GM12878 (cell line): ENCODE data around the gene ISLR. TPM values are rescaled to one million over a fixed set of nuclear protein-coding genes. Genes with fewer than 3 reads are reported as not detected.

ENCODE experiments used
- ATAC-seq: fragments of 200-7000 bp; cut with Tn5 transposase; 3 replicates; pipeline ENCODE4 v1.9.1; 2020; ENCODE audit warnings: mild to moderate bottlenecking, moderate library complexity
- BruUV-seq: library from RNA; stranded (reverse); fragments of 400-500 nt; replicated peaks from 2 replicates; lab custom pipeline; 2021; lab: Mats Ljungman, UMichigan
- CTCF ChIA-PET: fragments of 300-600 bp; sonication (Branson Sonifier 250); formaldehyde crosslinking; extraction: SDS; loops from one replicate; lab custom pipeline; 2021; ENCODE audit warnings: inconsistent platforms; lab: Yijun Ruan, JAX
- POLR2A ChIA-PET: fragments of 350-600 bp; formaldehyde crosslinking; extraction: SDS; loops from one replicate; lab custom pipeline; 2021; ENCODE audit warnings: inconsistent platforms; lab: Charles Lee
- RAD21 ChIA-PET: fragments of 300-600 bp; sonication (Branson Sonifier 250); formaldehyde crosslinking; loops from one replicate; lab custom pipeline; 2023; ENCODE audit warnings: antibody characterized with exemption; ENCODE audit not compliant: unreplicated experiment; lab: Charles Lee
- SMC1A ChIA-PET: fragments of 300-600 bp; sonication (Branson Sonifier 250); formaldehyde crosslinking; loops from one replicate; lab custom pipeline; 2023; ENCODE audit not compliant: unreplicated experiment, uncharacterized antibody; lab: Charles Lee
- DNase-seq: peaks from one replicate; pipeline ENCODE4 v3.0.0-alpha.2; 2011; ENCODE audit warnings: low read depth, low spot score
- FAIRE-seq: peaks from 3 replicates; lab custom pipeline; 2011; peaks lifted over from hg19 to GRCh38; lab: Jason Lieb, UNC
- H2AFZ ChIP-seq: 2 replicates; pipeline ENCODE4 v1.6.0; 2011; ENCODE audit warnings: low read depth, low read length, control low read depth; ENCODE audit not compliant: control insufficient read depth
- H3K27ac ChIP-seq: 2 replicates; pipeline ENCODE4 v1.5.1; 2011; ENCODE audit warnings: control low read depth; ENCODE audit not compliant: control insufficient read depth, insufficient read depth
- H3K27me3 ChIP-seq, 2 experiments: replicated peaks in 1 of 2; 2 replicates each; pipeline versions ENCODE4 v1.6.0 to v1.6.1; 2011; ENCODE audit warnings: low read length in 1 of 2; ENCODE audit not compliant: control insufficient read depth in 2 of 2, insufficient read depth in 2 of 2
- H3K36me3 ChIP-seq, 2 experiments: 2 replicates each; pipeline ENCODE4 v1.5.1; 2011; ENCODE audit warnings: low read length in 1 of 2; ENCODE audit not compliant: control insufficient read depth in 2 of 2, insufficient read depth in 2 of 2
- H3K4me1 ChIP-seq: 2 replicates; pipeline ENCODE4 v1.6.1; 2011; ENCODE audit warnings: mild to moderate bottlenecking, low read length, moderate library complexity, mixed read lengths; ENCODE audit not compliant: control insufficient read depth, insufficient read depth
- H3K4me2 ChIP-seq: 2 replicates; pipeline ENCODE4 v1.6.0; 2011; ENCODE audit warnings: control low read depth; ENCODE audit not compliant: control insufficient read depth, insufficient read depth
- H3K4me3 ChIP-seq: fragments of 200-600 bp; sonication (generic); 2 replicates; pipeline ENCODE4 v1.5.1; 2016
- H3K79me2 ChIP-seq: 2 replicates; pipeline ENCODE4 v1.6.0; 2011; ENCODE audit warnings: low read length; ENCODE audit not compliant: control insufficient read depth, insufficient read depth
- H3K9ac ChIP-seq: 2 replicates; pipeline ENCODE4 v1.8.0; 2011; ENCODE audit warnings: low read length, control low read depth, mixed read lengths; ENCODE audit not compliant: control insufficient read depth, insufficient read depth
- H3K9me3 ChIP-seq: replicated peaks from 3 replicates; pipeline ENCODE4 v1.5.1; 2011; ENCODE audit warnings: mild to moderate bottlenecking, low read length; ENCODE audit not compliant: control insufficient read depth, insufficient read depth
- H4K20me1 ChIP-seq: 2 replicates; pipeline ENCODE4 v1.6.0; 2011; ENCODE audit not compliant: control insufficient read depth, insufficient read depth
- ATF7 ChIP-seq: fragments of 450-650 bp; IDR thresholded peaks from 2 replicates; pipeline ENCODE4 v1.6.1; 2016; ENCODE audit warnings: low read depth, mild to moderate bottlenecking
- CBX5 ChIP-seq: sonication (generic); IDR thresholded peaks from 2 replicates; pipeline ENCODE4 v1.6.1; 2016; ENCODE audit warnings: low read depth, moderate library complexity, mild to moderate bottlenecking, inconsistent platforms
- CHD4 ChIP-seq: fragments of 200-600 bp; sonication (generic); IDR thresholded peaks from 2 replicates; pipeline ENCODE4 v1.6.1; 2016; ENCODE audit warnings: mild to moderate bottlenecking
- EP300 ChIP-seq, 2 experiments: fragments of 150-350 bp in 1 of 2; IDR thresholded peaks; 2 replicates each; pipeline ENCODE4 v1.6.1; 2011 to 2012; ENCODE audit warnings: low read depth in 2 of 2, low read length in 2 of 2, borderline replicate concordance in 1 of 2, improper control_type of control experiment in 1 of 2, inconsistent platforms in 1 of 2; ENCODE audit not compliant: control insufficient read depth in 1 of 2
- IKZF1 ChIP-seq: fragments of 450-650 bp; conservative IDR thresholded peaks from 2 replicates; pipeline ENCODE4 v1.6.1; 2017; ENCODE audit warnings: antibody characterized with exemption, mild to moderate bottlenecking
- MYC ChIP-seq: IDR thresholded peaks from 2 replicates; pipeline ENCODE4 v1.6.1; 2011; ENCODE audit warnings: mild to moderate bottlenecking, low read length, moderate library complexity, inconsistent platforms; ENCODE audit not compliant: insufficient read depth, insufficient replicate concordance, insufficient read length, severe bottlenecking
- RFX5 ChIP-seq: IDR thresholded peaks from 2 replicates; pipeline ENCODE4 v1.6.1; 2011; ENCODE audit warnings: low read depth, low read length, improper control_type of control experiment
- RUNX3 ChIP-seq: IDR thresholded peaks from 2 replicates; pipeline ENCODE4 v1.6.1; 2012; ENCODE audit warnings: low read length, inconsistent platforms
- STAT3 ChIP-seq: IDR thresholded peaks from 2 replicates; pipeline ENCODE4 v1.6.1; 2011; ENCODE audit warnings: low read depth, low read length, improper control_type of control experiment
- TCF7 ChIP-seq: IDR thresholded peaks from 2 replicates; pipeline ENCODE4 v1.6.1; 2014; ENCODE audit warnings: antibody characterized with exemption, borderline replicate concordance
- WGBS: methylation state at CpG from one replicate; pipeline ENCODE4 v1.1.6; 2016; ENCODE audit warnings: low lambda C conversion rate; ENCODE audit not compliant: insufficient replicate concordance, insufficient coverage; ENCODE audit errors: missing lambda C conversion rate; 5-methylcytosine and 5-hydroxymethylcytosine counted together
- in situ Hi-C: fragments of 300-500 bp; cut with MboI; formaldehyde crosslinking; loops from 9 replicates; pipeline ENCODE4 v1.14.3; 2018; ENCODE audit warnings: mixed read lengths
- intact Hi-C: fragments of 100-400 bp; cut with micrococcal nuclease; formaldehyde crosslinking; loops from one replicate; pipeline ENCODE4 v1.14.2; 2022; ENCODE audit not compliant: unreplicated experiment
- polyA plus RNA-seq, 11 experiments: library from polyadenylated mRNA; depleted of rRNA in 4 of 11; unstranded in 6 of 11; stranded (reverse) in 5 of 11; fragments of >200 nt; fragmentation: Nextera tagmentation in 4 of 11; fragmentation: Illumina TruSeq in 1 of 11; extraction: Ambion mirVana in 4 of 11; extraction: Trizol in 1 of 11; gene quantifications; 1 replicate in 1 of 11; 2 replicates in 10 of 11; pipeline versions ENCODE4 v1.2.1 to v1.2.3, GENCODE V29; 2011 to 2016; ENCODE audit warnings: inconsistent platforms in 2 of 11, missing spikeins in 2 of 11, low read depth in 1 of 11
- total RNA-seq, 4 experiments: library from RNA; depleted of rRNA in 3 of 4; stranded (reverse); fragments of >200 nt in 3 of 4; fragmentation: Illumina TruSeq in 1 of 4; extraction: Trizol in 1 of 4; gene quantifications; 2 replicates each; pipeline versions ENCODE4 v1.2.1 to v1.2.3, GENCODE V29; 2013 to 2021
- TF ChIP-seq, protein P1 (sequence below): fragments of 450-650 bp; IDR thresholded peaks from 2 replicates; pipeline ENCODE4 v1.6.1; 2016; ENCODE audit warnings: mild to moderate bottlenecking

The ISLR gene
- total and polyA plus RNA-seq, 10 of the 15 experiments (the other 5 are each of a cell fraction or from before 2014, with no cell fraction given): 0.03 to 1.8 (median 0.54) TPM

- Histone ChIP-seq H3K9me3 (no peaks in the 10 kb centered on the region), H3K4me1 (peaks cover 33% of the 10 kb centered on the region), H3K79me2 (no peaks in the 10 kb centered on the region), H3K27ac (peak overlapping the region; percentile 37; the same call in 1 of the 2 replicates), H3K4me2 (peak overlapping the region; percentile 46; the same call in 1 of the 2 replicates), H2AFZ (peak overlapping the region; percentile 80), H3K4me3 (no peak overlapping the region), H3K9ac (peak overlapping the region; percentile 22), H3K27me3 (no peaks in the 10 kb centered on the region), H4K20me1 (no peaks in the 10 kb centered on the region), H3K36me3 (no peaks in the 10 kb centered on the region)
- no peak for DNase-seq
- ChIA-PET SMC1A (no interaction called here), CTCF (interaction anchor here (1.0 to 1.9 kb wide), 5 partner anchors 15 to 184 kb away, joined by 3 to 6 read pairs (median 5); no protein-coding TSS in a partner anchor), POLR2A (interaction anchor here (0.5 kb wide), 1 partner anchor 11 kb away, joined by 4 read pairs; no protein-coding TSS in a partner anchor), RAD21 (interaction anchor here (2.0 kb wide), 1 partner anchor 166 kb away, joined by 4 read pairs; no protein-coding TSS in a partner anchor)
- 27% methylated on average over 7 of the region's 7 CpGs for WGBS
- TF ChIP-seq MYC (no peak), RUNX3 (0 out of 2 replicates have a peak, but pooled peaks have one; percentile 14)
- ATAC-seq: no peak
- intact Hi-C loops: no loop called here
- no peak for FAIRE-seq
- in situ Hi-C loops: no loop called here
- BruUV-seq: no TSS peak
These were observed 16.7 kb upstream of the ISLR start for GRCh38 chr15:74156678-74157411.

- peak overlapping the region; percentile 35; the same call in 1 of the 2 replicates for H3K9ac ChIP-seq
- H2AFZ ChIP-seq: no peak overlapping the region
- CTCF ChIA-PET: interaction anchor here (1.0 kb wide), 2 partner anchors 14 to 102 kb away, joined by 3 read pairs; no protein-coding TSS in a partner anchor
- H3K27ac ChIP-seq: peak overlapping the region; percentile 82
- WGBS: 71% methylated on average over 9 of the region's 9 CpGs
- peaks cover 33% of the 10 kb centered on the region for H3K4me1 ChIP-seq
- H3K4me3 ChIP-seq: peak overlapping the region; percentile 1; the same call in 1 of the 2 replicates
- H3K9me3 ChIP-seq: no peaks in the 10 kb centered on the region
- in situ Hi-C loops (no loop called here), intact Hi-C loops (no loop called here)
- no peaks in the 10 kb centered on the region for H3K27me3 ChIP-seq
- peak overlapping the region; percentile 64 for H3K4me2 ChIP-seq
- RAD21 ChIA-PET: interaction anchor here (0.5 kb wide), 1 partner anchor 189 kb away, joined by 3 read pairs; no protein-coding TSS in a partner anchor
- no peaks in the 10 kb centered on the region for H3K79me2 ChIP-seq
- no peaks in the 10 kb centered on the region for H4K20me1 ChIP-seq
- FAIRE-seq: no peak
- no peaks in the 10 kb centered on the region for H3K36me3 ChIP-seq
- no peak for DNase-seq
- POLR2A ChIA-PET: interaction anchor here (0.7 kb wide), 1 partner anchor 1211 kb away, joined by 3 read pairs; no protein-coding TSS in a partner anchor
- ATAC-seq: peak; percentile 63
- BruUV-seq: no TSS peak
- SMC1A ChIA-PET: no interaction called here
- TF ChIP-seq CHD4 (no peak), ATF7 (no peak), STAT3 (no peak), EP300 (IDR thresholded peaks at IDR 0.05; ENCODE audit: borderline replicate concordance in 1 of 2, control insufficient read depth in 1 of 2, low read depth in 2 of 2, low read length in 2 of 2) (0 out of 4 replicates have a peak, but pooled peaks of 1 of the 2 experiments have one; percentile 7), RFX5 (no peak), TCF7 (0 out of 2 replicates have a peak, but pooled peaks have one; percentile 0), IKZF1 (no peak), CBX5 (no peak)
- TF ChIP-seq, protein P1, sequence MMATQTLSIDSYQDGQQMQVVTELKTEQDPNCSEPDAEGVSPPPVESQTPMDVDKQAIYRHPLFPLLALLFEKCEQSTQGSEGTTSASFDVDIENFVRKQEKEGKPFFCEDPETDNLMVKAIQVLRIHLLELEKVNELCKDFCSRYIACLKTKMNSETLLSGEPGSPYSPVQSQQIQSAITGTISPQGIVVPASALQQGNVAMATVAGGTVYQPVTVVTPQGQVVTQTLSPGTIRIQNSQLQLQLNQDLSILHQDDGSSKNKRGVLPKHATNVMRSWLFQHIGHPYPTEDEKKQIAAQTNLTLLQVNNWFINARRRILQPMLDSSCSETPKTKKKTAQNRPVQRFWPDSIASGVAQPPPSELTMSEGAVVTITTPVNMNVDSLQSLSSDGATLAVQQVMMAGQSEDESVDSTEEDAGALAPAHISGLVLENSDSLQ: peak; percentile 54
These were observed 15.4 kb upstream of the ISLR start for GRCh38 chr15:74157868-74158827.
